NCI-H69 (cell line): ENCODE measurements around the gene BTN3A1.
"Not testable (repeated sequence)": the region's sequence is repeated elsewhere in the genome, so short reads cannot be mapped to it uniquely, and the experiment has no call there.

ENCODE experiments used
- DNase-seq: peaks from one replicate; lab custom pipeline; 2025; lab: John Stamatoyannopoulos, UW

BTN3A1 gene

DNA sequence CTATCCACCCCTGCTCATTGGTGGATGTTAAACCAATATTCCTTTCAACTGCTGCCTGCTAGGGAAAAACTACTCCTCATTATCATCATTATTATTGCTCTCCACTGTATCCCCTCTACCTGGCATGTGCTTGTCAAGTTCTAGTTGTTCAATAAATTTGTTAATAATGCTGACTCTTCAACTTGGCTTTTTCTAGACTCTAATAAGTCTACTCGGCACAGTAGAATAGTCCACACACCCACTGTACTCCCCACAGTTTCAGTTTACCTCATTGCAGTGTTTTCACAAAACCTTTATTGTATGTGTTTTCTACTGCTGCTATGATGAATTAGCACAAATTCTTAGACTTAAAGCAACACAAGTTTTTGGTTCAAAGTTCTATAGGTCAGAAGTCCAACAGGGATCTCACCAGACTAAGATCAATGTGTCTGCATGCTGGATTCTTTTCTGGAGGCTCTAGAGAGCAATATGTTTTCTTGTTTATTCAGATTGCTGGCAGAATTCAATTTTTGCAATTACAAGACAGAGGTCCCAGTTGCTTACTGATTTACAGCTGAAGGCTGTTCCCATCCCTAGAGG is 13.1 kb downstream of the BTN3A1 start:
- no peak for DNase-seq

DNA sequence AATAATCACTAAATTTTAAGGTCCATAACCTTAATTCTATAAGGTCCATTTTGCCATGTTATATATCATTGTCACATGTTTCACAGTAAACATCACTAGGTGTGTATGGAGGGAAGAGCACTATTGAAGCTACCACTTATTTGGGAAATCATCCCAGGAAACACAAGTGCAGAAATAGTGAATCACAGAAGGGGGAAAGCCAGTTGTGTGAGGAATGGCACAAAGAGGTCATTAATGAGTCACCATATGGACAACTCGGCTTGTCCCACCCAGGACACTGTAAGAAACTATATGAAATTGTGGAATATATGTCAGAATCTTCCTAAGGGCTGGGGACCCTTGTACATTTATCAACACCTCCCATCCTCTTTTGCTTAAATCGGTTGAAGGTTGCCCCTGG is 13.7 kb downstream of the BTN3A1 start:
- no peak for DNase-seq

DNA sequence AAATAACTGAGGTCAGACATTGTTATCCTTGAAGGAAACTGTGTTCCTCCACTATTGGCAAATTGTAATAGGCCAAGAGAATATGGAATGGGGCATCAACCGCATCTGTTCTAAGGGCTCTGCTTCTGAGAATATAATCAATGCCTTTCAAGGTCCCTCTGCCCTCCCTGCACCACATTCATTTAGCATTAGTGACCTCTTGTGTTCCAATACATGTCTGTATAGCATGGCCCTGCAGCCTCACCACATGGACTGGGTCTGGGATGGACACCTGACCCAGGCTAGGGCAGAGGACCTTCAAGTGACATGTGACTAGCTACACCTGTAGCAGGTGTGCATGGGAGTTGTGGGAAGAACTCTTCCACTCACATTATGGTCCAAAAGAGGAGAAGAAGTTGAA is 14.2 kb downstream of the BTN3A1 start:
- no peak for DNase-seq

DNA sequence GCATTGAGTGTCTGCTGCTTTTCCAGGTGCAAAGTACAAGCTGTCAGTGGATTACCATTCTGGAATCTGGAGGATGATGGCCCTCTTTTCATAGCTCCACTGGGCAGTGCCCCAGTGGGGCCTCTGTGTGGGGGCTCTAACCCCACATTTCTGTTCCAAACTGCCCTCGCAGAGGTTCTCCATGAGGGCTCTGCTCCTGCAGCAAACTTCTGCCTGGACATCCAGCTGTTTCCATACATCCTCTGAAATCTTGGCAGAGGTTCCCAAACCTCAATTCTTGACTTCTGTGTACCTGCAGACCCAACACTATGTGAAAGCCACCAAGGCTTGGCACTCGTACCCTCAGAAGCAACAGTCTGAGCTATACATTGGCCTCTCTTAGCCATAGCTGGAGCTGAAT is 16.0 kb downstream of the BTN3A1 start:
- not testable (repeated sequence) for DNase-seq

DNA sequence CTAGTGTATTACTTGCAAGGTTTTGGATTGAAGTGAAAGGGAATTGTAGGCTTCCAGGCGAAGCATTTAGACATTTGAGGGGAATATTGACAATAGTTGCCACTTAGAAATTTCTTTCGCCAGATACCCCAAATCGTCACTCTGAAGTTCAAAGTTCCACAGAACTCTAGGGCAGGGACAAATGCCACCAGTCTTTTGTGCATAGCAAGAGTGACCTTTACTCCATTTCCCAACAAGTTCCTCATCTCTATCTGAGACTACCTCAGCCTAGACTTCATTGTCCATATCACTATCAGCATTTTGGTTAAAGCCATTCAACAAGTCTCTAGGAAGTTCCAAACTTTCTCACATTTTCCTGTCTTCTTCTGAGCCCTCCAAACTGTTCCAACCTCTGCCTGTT is 16.7 kb downstream of the BTN3A1 start:
- not testable (repeated sequence) for DNase-seq

DNA sequence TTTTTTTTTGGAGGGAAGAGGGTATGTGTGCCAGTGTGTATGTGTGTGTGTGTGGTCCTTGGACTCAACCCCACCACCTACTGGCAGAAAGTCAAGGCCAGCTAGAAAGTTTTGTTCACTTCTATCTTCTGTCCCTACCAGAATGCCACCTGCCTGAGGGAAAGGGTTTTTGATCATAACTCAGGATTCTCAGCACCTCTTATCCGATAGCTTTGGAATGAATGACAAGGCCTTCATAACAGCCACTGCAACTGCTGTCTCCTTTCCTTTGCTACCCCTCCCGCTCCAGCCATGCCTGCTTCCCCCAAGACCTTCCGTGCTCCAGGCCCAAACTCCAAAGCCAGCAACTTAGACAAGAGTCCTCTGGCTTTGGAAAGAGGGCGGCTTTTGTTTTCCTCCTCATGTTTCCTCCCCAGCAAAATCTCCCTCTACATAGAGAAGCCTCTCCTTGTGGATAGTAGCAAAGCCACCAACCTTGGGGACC is 18.7 kb downstream of the BTN3A1 start:
- peak; percentile 15 for DNase-seq

DNA sequence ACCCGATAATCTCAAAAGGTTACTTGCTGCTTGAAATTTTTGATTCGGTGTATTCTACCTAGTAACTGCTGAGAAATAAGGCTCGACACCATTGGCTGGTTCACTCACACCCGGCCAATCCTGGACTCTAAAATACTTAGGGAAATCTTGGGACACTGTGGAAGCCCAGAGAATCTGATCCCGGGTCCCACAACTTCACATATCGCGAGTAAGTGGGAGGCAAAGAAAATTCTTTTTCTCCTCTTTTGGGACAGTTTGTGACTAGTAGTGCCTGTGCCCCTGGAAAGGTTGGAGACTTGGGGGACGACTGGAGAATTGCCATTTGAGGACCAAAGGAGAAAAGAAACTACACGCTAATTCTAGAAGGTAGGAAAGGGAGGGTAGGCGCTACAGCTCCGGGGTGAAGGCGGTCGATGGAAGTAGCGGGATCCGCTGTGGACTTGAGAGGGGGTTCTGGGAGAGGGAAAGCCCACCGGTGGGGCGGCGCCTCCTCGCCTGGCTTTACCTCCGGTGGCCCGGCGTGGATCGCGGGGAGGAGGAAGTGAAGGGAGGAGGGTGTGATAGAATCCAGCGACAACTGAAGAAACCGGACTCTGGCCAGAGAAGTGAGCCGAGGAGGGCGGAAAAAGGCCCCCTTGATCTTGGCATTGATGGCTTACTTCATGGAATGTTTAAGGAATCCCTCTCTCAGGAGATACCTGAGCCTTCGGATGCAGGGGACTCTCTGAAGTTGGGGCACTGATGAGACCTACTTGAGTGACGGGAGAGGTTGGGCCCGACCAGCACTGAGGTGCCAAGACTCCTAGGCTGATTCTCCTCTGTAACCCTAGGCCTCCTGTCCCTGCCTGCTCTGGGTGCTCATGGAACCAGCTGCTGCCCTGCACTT is 19.4 kb downstream of the BTN3A1 start:
- peak; percentile 65 for DNase-seq

DNA sequence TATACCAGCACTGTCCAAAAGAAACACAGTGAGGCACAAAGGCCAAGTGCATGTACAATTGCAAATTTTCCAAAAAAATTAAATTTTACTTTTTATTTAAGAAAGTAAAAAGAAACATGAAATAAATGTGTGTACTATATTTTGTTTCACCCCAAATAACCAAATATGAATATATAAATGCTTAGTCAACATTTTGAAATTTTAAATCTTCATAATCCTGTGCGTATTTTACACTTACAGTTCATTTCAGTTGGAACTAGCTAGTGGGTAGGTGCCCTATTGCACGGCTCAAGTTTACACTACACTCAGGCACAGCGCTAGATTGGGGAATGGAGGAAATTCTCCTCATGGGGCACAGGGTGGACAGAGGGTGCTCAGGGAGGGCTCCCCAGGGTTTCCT is 20.3 kb downstream of the BTN3A1 start:
- DNase-seq: no peak

DNA sequence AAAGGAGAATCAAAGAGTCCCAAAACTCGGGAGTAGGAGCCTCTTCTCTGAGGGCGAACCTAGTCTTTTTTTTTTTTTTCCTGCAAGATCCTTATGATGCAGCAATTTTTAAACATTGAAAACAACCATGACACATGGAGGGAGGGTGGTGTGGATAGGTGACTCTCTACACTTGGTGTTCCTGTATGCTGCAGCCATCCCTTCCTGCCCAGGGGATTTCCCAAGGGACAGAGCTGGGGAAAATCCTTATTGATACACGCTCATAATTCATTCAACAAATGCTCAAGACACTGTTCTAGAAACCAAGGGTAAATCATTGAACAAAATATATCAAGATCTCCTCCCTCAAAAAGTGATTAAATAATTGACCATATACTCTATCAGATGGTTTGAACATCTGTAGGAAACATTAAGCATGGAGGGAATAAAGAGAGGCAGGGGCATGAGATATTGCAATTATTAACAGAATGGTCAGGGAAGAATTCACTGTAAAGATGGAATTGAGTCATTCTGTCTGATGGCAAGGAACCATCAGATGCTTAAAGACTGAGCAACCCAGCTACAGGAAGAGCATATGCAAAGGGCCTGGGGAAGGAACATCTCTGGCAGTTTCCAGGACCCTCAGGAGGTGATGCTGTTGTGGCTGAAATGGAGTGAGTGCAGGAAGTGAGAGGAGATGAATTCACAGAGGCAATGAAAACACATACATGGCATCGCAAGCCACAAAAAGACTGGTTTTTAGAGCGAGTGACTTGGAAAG is 24.8 kb downstream of the BTN3A1 start:
- no peak for DNase-seq

DNA sequence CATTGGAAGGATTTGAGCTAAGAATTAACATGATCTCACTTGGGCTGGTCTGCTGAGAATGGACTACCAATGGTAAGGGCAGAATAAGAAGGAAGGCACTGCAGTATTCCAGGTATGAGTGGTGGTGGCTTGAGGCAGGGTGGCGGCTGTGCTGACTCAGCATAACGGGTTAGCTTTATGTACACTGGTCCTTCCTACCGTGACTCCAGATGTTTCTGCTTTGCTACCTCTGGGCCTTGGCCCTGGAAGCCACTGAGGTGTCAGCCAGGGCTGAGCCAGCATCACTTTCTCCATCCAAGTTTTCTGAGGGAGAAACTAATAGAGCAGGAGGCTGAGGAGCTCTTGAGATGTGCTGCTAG is 25.4 kb downstream of the BTN3A1 start:
- no peak for DNase-seq

DNA sequence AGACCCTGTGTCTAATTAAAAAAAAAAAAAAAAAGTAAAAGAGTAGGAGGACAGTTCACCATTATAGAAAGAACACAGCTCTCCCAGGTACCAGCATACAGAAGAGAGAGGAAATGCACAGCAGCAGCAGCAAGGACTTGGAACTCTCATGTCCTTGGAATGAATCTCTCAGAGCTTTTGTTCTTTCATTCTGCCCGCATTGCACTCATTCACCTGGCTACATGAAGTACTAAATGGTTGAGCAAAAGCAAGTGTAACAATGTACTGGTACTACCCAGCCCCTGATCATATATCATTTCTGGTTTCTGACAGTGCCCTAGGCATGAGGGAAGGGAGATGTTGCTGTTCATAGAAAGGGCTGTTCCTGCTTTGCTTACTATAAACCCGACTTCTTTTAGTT is 26.1 kb downstream of the BTN3A1 start:
- DNase-seq: no peak

DNA sequence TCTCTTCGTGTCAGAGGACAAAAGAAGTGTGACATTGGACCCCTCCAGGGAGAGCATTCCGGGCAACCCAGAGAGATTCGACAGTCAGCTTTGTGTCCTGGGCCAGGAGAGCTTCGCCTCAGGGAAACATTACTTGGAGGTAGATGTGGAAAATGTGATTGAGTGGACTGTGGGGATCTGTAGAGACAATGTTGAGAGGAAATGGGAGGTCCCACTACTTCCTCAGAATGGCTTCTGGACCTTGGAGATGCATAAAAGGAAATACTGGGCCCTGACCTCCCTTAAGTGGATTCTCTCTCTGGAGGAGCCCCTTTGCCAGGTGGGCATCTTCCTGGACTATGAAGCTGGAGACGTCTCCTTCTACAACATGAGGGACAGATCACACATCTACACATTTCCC is 28.7 kb downstream of the BTN3A1 start:
- no peak for DNase-seq

DNA sequence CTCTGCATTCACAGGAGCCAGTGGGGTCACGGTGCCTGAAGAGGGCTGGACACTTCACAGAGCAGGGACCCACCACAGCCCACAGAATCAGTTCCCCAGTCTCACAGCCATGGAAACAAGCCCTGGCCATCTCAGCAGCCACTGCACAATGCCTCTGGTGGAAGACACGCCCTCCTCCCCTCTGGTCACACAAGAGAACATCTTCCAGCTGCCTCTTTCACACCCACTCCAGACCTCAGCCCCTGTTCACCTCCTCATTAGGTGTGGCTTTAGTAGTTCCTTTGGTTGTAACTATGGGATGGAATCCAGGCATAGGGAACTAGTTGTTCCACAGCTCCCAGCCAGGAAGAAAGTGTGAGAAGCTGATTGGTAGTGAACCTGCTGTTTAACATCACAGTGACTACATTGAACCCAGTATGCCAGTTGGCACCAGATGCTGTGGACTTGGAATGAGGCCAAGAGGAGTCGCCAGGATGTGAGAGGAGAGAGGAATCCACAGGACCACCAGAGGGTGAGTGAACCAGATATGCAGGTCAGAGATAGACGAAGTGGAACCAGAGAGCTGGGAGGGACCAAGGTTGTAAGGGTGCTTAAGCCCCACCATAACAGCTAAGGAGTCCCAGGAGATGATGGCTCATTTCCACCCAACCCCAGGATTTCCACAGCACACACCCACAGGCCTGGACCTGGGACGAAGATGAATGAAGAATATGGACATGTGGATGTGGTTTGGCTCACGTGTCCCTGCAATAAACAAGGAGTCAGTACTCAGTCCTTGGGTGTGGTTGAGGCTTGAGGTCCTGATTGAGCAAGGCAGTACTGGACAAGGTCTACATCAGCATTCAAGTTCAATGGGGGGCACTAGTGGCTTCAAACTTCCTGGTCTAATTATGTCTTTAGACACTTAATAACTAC is 29.4 kb downstream of the BTN3A1 start:
- peak; percentile 52 for DNase-seq

DNA sequence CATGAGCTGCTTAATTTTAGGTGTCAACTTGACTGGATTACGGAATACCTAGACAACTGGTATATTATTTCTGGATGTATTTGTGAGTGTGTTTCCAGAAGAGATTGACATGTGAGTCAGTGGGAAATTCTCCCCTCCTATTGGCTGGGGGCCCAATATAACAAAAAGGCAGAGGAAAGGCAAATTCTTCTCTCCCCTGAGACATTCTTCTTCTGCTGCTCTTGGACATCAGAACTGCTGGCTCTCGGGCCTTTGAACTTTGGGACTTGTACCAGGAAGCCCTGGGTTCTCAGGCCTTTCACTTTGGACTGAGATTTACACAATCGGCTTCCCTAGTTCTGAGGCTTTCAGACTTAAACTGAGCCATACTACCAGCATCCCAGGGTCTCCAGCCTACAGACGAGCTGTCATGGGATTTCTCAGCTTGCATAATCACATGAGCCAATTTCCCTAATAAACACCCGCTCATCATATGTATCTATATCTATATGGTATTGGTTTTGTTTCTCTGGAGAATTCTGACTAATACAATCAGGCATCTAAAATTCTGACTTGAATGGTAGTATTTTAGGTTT is 30.6 kb downstream of the BTN3A1 start:
- no peak for DNase-seq

DNA sequence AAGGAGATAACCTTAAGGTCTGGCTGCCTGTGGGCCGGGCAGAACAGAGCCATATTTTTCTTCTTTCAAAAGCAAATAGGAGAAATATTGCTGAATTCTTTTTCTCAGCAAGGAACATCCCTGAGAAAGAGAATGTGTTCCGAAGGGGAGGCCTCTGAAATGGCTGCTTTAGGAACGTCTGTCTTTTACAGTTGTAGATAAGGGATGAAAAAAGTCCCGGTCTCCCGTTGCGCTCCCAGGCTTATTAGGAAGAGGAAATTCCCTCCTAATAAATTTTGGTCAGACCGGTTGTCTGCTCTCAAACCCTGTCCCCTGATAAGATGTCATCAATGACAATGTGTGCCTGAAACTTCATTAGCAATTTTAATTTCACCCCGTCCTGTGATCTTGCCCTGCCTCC is 31.6 kb downstream of the BTN3A1 start:
- DNase-seq: not testable (repeated sequence)

DNA sequence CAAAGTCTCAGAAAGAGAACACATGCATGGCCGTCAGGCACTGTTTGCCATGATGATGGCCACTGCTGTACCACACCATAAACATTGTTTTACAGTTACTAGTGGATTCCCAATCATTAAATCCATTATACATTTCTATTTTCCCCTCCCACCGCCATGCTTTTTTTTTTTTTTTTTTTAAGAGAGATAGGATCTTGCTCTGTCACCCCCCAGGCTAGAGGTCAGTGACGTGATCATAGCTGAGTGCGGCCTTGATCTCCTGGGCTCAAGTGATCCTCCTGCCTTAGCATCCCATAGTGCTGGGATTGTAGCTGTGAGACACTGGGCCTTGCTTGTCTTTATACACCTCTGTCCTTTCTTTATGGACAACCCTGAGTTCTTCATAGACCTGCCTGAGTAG is 33.9 kb downstream of the BTN3A1 start:
- no peak for DNase-seq

DNA sequence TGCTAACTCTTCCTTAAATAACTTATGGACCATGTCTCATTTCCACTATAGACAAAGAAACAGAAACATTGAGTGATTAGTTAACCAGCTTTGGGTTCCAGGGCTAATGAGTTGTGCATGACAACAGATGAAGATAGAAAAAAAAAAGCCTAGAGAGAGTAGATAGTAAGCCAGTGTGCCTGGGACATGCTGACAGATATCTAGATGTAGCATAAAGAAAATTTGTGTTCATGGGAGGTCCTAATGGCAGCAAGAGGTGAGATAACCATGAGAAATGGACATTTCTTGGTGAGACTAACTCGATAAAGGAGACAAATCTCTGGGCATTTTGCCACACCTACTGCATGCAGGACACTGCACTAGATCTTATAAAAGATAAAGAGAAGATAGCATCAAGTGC is 35.5 kb downstream of the BTN3A1 start:
- DNase-seq: no peak

DNA sequence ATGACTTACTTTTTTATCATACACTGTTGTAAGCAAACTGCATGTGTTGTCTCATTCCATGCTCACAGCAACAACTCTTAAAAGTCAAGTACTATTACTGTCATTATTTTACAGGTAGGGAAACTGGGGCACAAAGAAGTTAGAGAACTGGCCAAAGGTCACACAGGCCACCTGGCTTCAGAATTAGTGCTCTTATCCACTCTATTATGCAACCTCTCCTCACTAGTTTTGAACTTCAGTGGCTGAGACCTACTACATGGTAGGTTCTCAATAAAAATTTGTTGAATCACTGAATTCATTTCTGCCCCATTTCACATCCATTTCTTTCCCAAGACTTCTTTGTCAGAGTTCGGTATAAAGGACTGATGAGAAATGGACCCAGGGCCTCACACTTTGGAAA is 35.9 kb downstream of the BTN3A1 start:
- no peak for DNase-seq

DNA sequence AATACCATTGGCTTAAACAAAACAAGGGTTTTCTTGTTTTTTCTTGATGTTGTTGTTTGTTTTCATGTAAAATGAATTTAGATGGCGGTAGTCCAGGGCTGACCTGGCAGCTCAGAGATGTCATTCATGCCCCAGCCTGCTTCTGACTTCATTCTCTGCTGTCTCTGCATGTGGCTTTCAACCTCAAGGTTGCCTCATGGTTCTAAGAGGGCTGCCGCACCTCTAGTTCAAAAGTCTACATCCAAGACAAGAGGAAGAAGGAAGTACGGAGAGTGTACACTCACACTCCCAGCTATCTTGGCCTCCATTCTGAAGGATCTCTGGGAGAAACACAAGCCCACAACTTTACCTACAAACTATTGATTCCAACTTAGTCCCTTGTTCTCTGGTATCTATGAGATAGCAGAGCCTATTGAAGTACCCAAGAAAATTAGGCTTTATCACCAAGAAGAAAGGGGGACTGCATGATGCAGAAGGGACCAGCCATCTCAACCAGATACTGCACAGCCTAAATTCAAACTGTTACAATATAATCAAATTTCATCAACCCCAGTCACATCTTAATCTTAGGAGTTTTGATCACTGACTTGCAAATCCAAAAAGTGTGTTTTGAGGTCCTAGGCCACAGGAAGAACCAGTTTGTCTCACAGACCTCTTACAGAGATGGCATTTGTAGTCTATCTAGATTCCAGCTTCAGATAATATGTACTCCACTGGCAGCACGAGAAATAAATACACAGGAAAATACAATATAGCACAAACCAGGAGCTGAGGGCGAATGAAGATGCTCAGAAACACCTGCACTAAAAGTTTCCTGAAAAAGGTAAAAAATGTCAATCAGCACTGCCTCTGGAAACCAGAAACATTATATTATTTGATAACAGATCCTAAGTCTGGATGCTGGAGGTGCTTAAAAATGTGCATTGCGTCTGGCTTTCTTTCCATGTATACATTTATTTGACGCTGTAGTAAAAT is 37.4 kb downstream of the BTN3A1 start:
- no peak for DNase-seq

DNA sequence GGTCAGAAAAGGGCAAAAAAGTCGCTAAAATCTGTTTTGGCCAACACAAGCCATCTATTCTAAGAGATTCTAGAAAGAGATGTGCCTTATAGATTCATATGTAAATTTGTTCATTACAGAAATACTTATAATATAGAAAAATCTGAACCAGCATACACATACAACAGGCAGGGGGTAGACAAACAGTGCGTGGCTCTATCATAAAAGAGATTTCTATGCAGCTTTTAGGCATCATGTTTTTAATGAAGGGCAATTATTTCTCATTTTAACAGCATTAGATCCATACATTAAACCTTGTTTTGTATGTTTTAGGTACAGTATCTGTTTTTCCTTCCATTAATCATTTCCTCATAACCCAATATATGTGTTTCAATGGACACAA is 38.9 kb downstream of the BTN3A1 start:
- no peak for DNase-seq
